Adipocyte (in vitro differentiated cells): ENCODE results near the gene SLC9C1.

Source experiments
- DNase-seq: peaks from one replicate; pipeline ENCODE4 v3.0.0-alpha.2; 2015; ENCODE audit warnings: low read depth
- H3K27me3 ChIP-seq: replicated peaks from 2 replicates; pipeline ENCODE4 v1.7.0; 2013; ENCODE audit warnings: mild to moderate bottlenecking, low read length, moderate library complexity; ENCODE audit not compliant: control insufficient read depth, insufficient read depth
- H3K36me3 ChIP-seq: 2 replicates; pipeline ENCODE4 v1.7.0; 2013; ENCODE audit warnings: low read length, mild to moderate bottlenecking, moderate library complexity; ENCODE audit not compliant: control insufficient read depth, insufficient read depth, severe bottlenecking
- H3K4me1 ChIP-seq: 2 replicates; pipeline ENCODE4 v1.7.0; 2013; ENCODE audit warnings: mild to moderate bottlenecking, low read length, moderate library complexity; ENCODE audit not compliant: control insufficient read depth, insufficient read depth
- H3K4me3 ChIP-seq: 2 replicates; pipeline ENCODE4 v1.7.0; 2013; ENCODE audit warnings: mild to moderate bottlenecking, low read length, moderate library complexity
- H3K9ac ChIP-seq: 2 replicates; pipeline ENCODE4 v1.7.0; 2013; ENCODE audit warnings: mild to moderate bottlenecking, low read length, moderate library complexity
- H3K9me3 ChIP-seq: 2 replicates; pipeline ENCODE4 v1.7.0; 2013; ENCODE audit warnings: mild to moderate bottlenecking, low read length, moderate library complexity; ENCODE audit not compliant: control insufficient read depth

SLC9C1 gene

DNA sequence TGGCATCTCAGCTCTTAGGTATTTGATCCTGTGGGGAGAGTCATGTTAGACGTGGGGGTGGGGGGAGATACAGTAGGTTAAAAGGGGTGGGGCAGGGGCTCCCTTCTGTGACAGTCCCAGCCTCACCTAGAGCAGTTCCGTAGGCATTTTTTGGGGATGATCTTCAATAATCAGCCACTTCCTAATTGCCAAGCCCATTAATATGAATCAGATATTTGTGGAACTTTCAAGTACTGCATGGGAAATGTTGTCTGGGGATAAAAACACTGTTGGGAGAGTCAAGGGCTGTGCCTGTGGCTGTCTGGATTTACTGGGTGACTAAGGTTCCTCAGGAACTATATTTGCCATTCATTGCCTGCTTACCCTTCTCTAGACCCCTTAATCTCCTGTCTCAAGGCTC is 198.3 kb downstream of the SLC9C1 start:
- Histone ChIP-seq H3K36me3 (no peaks in the 10 kb centered on the region), H3K27me3 (peaks cover 5% of the 10 kb centered on the region), H3K4me3 (no peak overlapping the region), H3K4me1 (peaks cover 20% of the 10 kb centered on the region), H3K9ac (no peak overlapping the region), H3K9me3 (peaks cover 4% of the 10 kb centered on the region)
- DNase-seq: no peak

DNA sequence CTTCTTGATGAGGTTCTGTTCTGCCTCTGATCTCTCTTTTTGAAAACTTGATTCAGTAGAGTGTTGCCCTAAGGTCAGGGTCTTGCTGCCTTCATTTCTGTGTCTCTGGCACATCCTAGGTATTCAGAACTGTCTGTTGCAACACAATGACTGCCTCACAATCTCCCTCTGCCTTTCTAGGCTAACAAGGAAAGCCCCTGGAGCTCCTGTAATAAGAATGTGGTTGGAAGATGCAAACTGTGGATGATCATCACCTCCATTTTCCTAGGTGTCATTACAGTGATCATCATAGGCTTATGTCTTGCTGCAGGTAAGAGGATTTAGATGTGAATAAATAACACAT is 200.9 kb downstream of the SLC9C1 start:
- no peak overlapping the region for H3K9ac ChIP-seq
- peak overlapping the region; percentile 25 for H3K4me3 ChIP-seq
- no peak for DNase-seq
- H3K4me1 ChIP-seq: peaks cover 20% of the 10 kb centered on the region
- no peaks in the 10 kb centered on the region for H3K36me3 ChIP-seq
- no peaks in the 10 kb centered on the region for H3K9me3 ChIP-seq
- peaks cover 3% of the 10 kb centered on the region for H3K27me3 ChIP-seq

DNA sequence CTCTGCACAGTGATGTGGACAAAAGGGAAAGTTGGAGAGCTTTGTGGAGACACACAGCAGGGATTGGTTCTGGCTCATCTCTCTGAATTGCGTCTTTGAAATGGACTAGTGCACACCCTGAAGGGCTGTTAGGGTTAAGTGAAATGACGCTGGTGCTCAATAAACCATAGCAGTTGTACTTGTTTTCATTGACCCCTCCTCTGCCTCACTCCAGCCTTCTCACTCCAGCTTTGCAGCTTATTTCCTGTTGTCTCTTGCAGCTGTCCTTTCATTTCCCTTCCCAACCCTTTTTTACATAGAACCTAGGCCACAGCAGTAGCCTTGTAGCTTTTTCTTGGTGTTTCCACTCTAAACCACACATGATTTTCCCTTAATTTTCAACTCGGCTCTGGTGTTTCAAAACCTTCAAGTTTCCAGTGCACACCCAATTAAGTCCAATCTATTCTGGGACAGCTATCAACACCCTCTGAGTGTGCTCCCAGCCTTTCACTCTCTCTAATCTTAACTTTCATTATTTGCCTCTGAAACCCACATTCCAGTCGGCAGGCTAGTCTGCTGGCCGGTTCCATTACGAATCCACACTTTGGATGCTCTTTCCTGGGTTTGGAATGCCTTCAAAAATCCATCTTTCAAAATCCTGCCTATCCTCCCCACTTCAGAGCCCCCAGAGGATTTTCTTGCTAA is 201.4 kb downstream of the SLC9C1 start:
- Histone ChIP-seq H3K9me3 (no peaks in the 10 kb centered on the region), H3K36me3 (no peaks in the 10 kb centered on the region), H3K4me1 (peaks cover 18% of the 10 kb centered on the region), H3K27me3 (no peaks in the 10 kb centered on the region), H3K9ac (no peak overlapping the region), H3K4me3 (peak overlapping the region; percentile 25)
- no peak for DNase-seq

DNA sequence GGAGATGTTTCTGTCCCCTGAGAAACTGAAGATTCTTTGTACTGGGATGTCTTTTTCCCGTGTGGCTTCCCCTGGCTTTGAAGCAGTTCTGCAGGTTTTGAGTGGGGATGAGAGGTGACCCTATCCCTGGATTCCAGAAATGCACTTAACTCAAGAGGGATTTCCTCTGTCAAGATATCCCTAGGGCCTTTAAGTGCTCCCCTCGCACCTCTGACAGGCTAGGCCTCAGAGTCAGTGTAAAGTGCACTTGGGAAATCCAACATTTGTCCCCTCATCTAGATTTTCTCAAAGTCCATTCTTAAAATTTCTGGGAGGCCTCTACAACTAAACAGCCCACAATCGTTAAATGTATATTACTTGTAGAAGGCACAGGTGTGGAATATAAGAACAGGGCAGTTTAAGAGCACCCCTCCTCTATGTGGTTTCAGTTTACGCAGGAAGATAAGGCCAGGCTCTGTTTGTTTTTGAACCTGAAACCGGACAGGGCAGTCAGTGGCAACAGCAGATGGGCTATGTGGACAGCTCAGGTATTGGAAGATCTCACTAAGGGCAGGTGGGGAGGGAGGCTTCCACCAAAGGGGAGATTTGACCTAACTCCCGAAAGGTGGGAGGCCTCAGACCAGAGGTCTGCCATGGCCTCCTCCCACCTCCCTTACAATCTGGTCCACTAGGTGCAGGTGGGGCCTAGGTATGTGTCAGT is 203.0 kb downstream of the SLC9C1 start:
- DNase-seq: no peak
- H3K27me3 ChIP-seq: no peaks in the 10 kb centered on the region
- no peak overlapping the region for H3K4me3 ChIP-seq

More for the DNA sequence above, 203.0 kb downstream of the SLC9C1 start:
- Histone ChIP-seq H3K9ac (no peak overlapping the region), H3K4me1 (peaks cover 20% of the 10 kb centered on the region), H3K9me3 (no peaks in the 10 kb centered on the region), H3K36me3 (no peaks in the 10 kb centered on the region)
